Mesendoderm (in vitro differentiated cells): ENCODE results near the gene OR2F1.

Experiments used
- DNase-seq: peaks from one replicate; pipeline ENCODE4 v3.0.0; 2013
- H2AK5ac ChIP-seq: 2 replicates; pipeline ENCODE4 v1.6.1; 2013; ENCODE audit warnings: low read length, inconsistent platforms
- H2BK120ac ChIP-seq: 2 replicates; pipeline ENCODE4 v1.6.1; 2013; ENCODE audit warnings: low read depth, mild to moderate bottlenecking, low read length, moderate library complexity, mixed read lengths
- H2BK15ac ChIP-seq: replicated peaks from 2 replicates; pipeline ENCODE4 v1.6.1; 2013; ENCODE audit warnings: low read depth, mild to moderate bottlenecking, moderate library complexity
- H2BK5ac ChIP-seq: 2 replicates; pipeline ENCODE4 v1.6.1; 2013; ENCODE audit warnings: low read length, inconsistent platforms
- H3K18ac ChIP-seq: 2 replicates; pipeline ENCODE4 v1.6.1; 2013; ENCODE audit warnings: mild to moderate bottlenecking, low read length, mixed read lengths
- H3K23ac ChIP-seq: one replicate; pipeline ENCODE4 v1.6.1; 2013; ENCODE audit warnings: low read length
- H3K27ac ChIP-seq: 2 replicates; pipeline ENCODE4 v1.5.1; 2013; ENCODE audit warnings: low read depth, mild to moderate bottlenecking, inconsistent platforms, low read length, moderate library complexity
- H3K27me3 ChIP-seq: 2 replicates; pipeline ENCODE4 v1.6.1; 2013; ENCODE audit warnings: low read length, control low read depth, mild to moderate bottlenecking, inconsistent platforms; ENCODE audit not compliant: insufficient read depth, poor library complexity
- H3K36me3 ChIP-seq: 2 replicates; pipeline ENCODE4 v1.6.1; 2013; ENCODE audit warnings: low read length, inconsistent platforms; ENCODE audit not compliant: control insufficient read depth, insufficient read depth
- H3K4ac ChIP-seq: one replicate; pipeline ENCODE4 v1.6.1; 2013; ENCODE audit warnings: low read depth, mild to moderate bottlenecking, low read length, moderate library complexity
- H3K4me1 ChIP-seq: 2 replicates; pipeline ENCODE4 v1.6.1; 2013; ENCODE audit warnings: low read depth, low read length, inconsistent platforms; ENCODE audit not compliant: control insufficient read depth
- H3K4me2 ChIP-seq: 2 replicates; pipeline ENCODE4 v1.6.1; 2013; ENCODE audit warnings: low read length
- H3K4me3 ChIP-seq: 2 replicates; pipeline ENCODE4 v1.5.1; 2013; ENCODE audit warnings: mild to moderate bottlenecking, low read length
- H3K56ac ChIP-seq: one replicate; pipeline ENCODE4 v1.6.1; 2013; ENCODE audit warnings: low read length
- H3K79me1 ChIP-seq: 2 replicates; pipeline ENCODE4 v1.6.1; 2013; ENCODE audit warnings: low read length, inconsistent platforms
- H3K79me2 ChIP-seq: 2 replicates; pipeline ENCODE4 v1.6.1; 2013; ENCODE audit warnings: mild to moderate bottlenecking, low read length; ENCODE audit not compliant: control insufficient read depth, insufficient read depth
- H3K9ac ChIP-seq: 2 replicates; pipeline ENCODE4 v1.6.1; 2013; ENCODE audit warnings: low read length, inconsistent platforms
- H4K5ac ChIP-seq: one replicate; pipeline ENCODE4 v1.6.1; 2013; ENCODE audit warnings: low read length
- H4K8ac ChIP-seq: one replicate; pipeline ENCODE4 v1.6.1; 2013; ENCODE audit warnings: low read depth, mild to moderate bottlenecking, control low read depth, low read length, moderate library complexity
- WGBS: extraction: QIAGEN DNeasy Blood & Tissue Kit; methylation state at CpG from one replicate; pipeline ENCODE4 v1.1.7; 2013; ENCODE audit warnings: low lambda C conversion rate, missing lambda C conversion rate; ENCODE audit not compliant: insufficient coverage; ENCODE audit errors: extremely low coverage; 5-methylcytosine and 5-hydroxymethylcytosine counted together

Gene OR2F1

DNA sequence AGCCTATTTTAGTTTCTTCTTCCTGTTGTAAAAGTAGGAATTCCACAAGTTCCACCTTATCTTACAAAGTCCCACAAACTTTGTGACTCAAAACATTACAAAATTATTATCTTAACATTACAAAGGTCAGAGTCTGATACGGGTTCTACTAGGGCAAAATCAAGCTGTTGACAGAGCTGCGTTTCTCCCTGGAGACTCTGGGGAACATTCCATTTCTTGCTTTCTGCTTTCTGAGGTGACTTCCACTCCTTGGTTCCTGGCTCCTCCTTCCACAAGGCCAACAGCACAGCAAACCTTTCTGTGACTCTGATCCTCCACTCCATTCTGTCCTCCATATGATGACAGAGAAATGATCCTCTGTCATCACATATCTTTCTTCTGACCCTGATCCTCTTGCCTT lies 10.6 kb downstream of the OR2F1 start:
- H2AK5ac ChIP-seq: no peak overlapping the region
- H3K4me1 ChIP-seq: no peaks in the 10 kb centered on the region
- H3K79me1 ChIP-seq: no peaks in the 10 kb centered on the region
- H4K8ac ChIP-seq: no peak overlapping the region
- DNase-seq: no peak
- no peaks in the 10 kb centered on the region for H3K79me2 ChIP-seq
- no CpG with 5 or more reads among the region's 2 CpGs for WGBS
- H2BK15ac ChIP-seq: no peak overlapping the region
- no peak overlapping the region for H3K23ac ChIP-seq
- H3K56ac ChIP-seq: no peak overlapping the region
- no peak overlapping the region for H3K18ac ChIP-seq
- H3K9ac ChIP-seq: no peak overlapping the region
- H3K27ac ChIP-seq: no peak overlapping the region
- no peak overlapping the region for H3K4ac ChIP-seq
- H2BK5ac ChIP-seq: no peak overlapping the region
- H3K36me3 ChIP-seq: no peaks in the 10 kb centered on the region
- H2BK120ac ChIP-seq: no peak overlapping the region
- H3K27me3 ChIP-seq: no peaks in the 10 kb centered on the region
- no peak overlapping the region for H3K4me2 ChIP-seq
- H4K5ac ChIP-seq: no peak overlapping the region
- no peak overlapping the region for H3K4me3 ChIP-seq

DNA sequence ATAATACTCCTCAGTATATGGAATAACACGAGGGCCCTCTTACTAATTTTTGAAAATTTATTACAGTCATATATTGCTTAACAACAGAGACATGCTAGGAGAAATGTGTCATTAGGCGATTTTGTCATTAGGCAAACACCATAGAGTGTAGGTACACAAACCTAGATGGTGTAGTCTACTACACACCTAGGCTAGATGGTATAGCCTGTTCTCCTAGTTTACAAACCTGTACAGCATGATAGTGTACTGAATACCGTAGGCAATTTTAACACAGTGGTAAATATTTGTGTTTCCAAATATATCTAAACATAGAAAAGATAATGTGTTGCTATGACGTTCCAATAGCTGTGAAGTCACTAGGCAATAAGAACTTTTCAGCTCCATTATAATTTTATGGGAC lies 12.8 kb downstream of the OR2F1 start:
- Histone ChIP-seq H3K4me1 (no peaks in the 10 kb centered on the region), H4K8ac (no peak overlapping the region), H3K79me2 (no peaks in the 10 kb centered on the region), H2BK5ac (no peak overlapping the region), H2BK15ac (no peak overlapping the region), H2AK5ac (no peak overlapping the region), H3K18ac (no peak overlapping the region), H2BK120ac (no peak overlapping the region), H3K79me1 (no peaks in the 10 kb centered on the region), H3K27me3 (no peaks in the 10 kb centered on the region), H4K5ac (no peak overlapping the region), H3K4me2 (no peak overlapping the region), H3K4me3 (no peak overlapping the region), H3K36me3 (no peaks in the 10 kb centered on the region), H3K23ac (no peak overlapping the region), H3K56ac (no peak overlapping the region), H3K9ac (no peak overlapping the region), H3K4ac (no peak overlapping the region), H3K27ac (no peak overlapping the region)
- no peak for DNase-seq
- WGBS: no CpG with 5 or more reads among the region's 4 CpGs

DNA sequence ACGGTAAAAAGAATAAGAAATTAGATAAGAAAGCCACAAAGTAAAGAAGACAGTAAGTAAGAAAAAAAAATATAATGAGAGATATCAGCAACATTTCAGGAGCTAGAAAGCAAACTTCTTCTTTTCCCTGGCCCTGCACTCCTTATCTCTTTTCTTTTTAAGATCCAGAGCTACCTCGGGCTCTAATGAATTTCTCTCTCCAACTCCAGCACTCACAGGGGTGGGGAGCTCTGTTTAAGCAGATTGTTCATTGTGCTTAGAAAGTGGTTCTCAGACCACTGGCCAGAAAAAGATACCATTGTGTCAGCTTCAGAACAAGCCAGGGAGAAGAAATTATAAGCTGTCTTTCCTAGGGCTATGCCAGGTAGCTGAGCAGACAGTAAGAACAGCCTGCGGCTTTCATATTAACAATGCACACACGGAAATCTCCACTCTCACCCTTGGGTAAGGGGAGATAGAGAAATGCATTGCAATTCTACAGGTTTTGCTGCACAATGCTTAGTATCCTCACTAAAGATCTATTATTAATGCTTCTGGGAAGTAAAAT lies 19.3 kb downstream of the OR2F1 start:
- H3K27me3 ChIP-seq: no peaks in the 10 kb centered on the region
- WGBS: no CpG with 5 or more reads among the region's 4 CpGs
- no peak overlapping the region for H3K4me2 ChIP-seq
- no peak overlapping the region for H3K9ac ChIP-seq
- H3K79me2 ChIP-seq: no peaks in the 10 kb centered on the region
- no peak overlapping the region for H3K23ac ChIP-seq
- H4K5ac ChIP-seq: no peak overlapping the region
- no peak overlapping the region for H3K27ac ChIP-seq
- no peak overlapping the region for H2BK5ac ChIP-seq
- no peak overlapping the region for H4K8ac ChIP-seq
- H3K36me3 ChIP-seq: no peaks in the 10 kb centered on the region
- H2AK5ac ChIP-seq: no peak overlapping the region
- no peak overlapping the region for H2BK120ac ChIP-seq
- DNase-seq: no peak
- H3K79me1 ChIP-seq: no peaks in the 10 kb centered on the region
- H3K4me1 ChIP-seq: no peaks in the 10 kb centered on the region
- no peak overlapping the region for H3K4ac ChIP-seq
- no peak overlapping the region for H3K18ac ChIP-seq
- H2BK15ac ChIP-seq: no peak overlapping the region
- no peak overlapping the region for H3K56ac ChIP-seq
- H3K4me3 ChIP-seq: no peak overlapping the region

DNA sequence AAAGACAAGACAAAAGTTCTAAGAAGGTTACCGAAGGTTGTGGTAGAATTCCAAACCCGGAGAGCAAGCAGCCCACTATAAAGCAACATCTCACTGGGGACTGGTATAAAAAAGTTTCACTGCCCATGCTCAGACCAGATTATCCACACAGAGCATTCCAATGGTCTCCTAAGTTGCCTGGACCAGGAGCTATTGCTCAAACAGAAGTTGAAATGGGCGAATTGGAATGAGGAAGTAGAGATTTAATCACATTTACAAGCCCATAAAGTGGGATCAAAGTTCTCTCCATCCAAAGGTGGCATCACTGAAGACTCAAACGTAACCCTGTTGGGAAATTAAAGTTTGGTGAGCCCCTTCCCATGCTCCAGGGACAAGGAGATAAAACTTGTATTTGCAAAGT lies 19.8 kb downstream of the OR2F1 start:
- Histone ChIP-seq H3K36me3 (no peaks in the 10 kb centered on the region), H3K4ac (no peak overlapping the region), H3K27me3 (no peaks in the 10 kb centered on the region), H2BK15ac (no peak overlapping the region), H3K79me2 (no peaks in the 10 kb centered on the region), H4K5ac (no peak overlapping the region), H3K4me1 (no peaks in the 10 kb centered on the region), H3K18ac (no peak overlapping the region), H3K56ac (no peak overlapping the region), H3K27ac (no peak overlapping the region), H2BK5ac (no peak overlapping the region), H3K79me1 (no peaks in the 10 kb centered on the region), H3K23ac (no peak overlapping the region), H3K4me2 (no peak overlapping the region), H2BK120ac (no peak overlapping the region), H4K8ac (no peak overlapping the region), H3K4me3 (no peak overlapping the region), H3K9ac (no peak overlapping the region), H2AK5ac (no peak overlapping the region)
- WGBS: no CpG with 5 or more reads among the region's 4 CpGs
- no peak for DNase-seq

DNA sequence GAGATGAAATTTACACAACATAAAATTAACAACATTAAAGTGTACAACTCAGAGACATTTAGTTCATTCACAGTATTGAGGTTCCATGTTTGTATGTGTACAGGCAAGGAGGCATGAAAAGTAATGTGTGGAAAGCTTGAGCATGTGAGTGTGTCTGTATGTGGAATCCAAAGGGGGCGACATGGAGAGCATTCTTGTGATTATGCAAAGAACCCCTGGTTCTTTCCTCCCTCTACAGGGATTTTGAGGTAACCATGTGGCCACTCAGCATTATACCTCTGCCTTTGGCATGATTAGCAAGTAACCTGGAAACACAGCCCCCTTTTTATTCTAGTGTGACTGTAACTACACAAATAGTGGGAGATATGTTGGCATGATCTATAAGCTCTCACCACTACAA lies 21.0 kb downstream of the OR2F1 start:
- WGBS: no CpG with 5 or more reads among the region's 1 CpG
- Histone ChIP-seq H3K4me3 (no peak overlapping the region), H3K4me1 (no peaks in the 10 kb centered on the region)

DNA sequence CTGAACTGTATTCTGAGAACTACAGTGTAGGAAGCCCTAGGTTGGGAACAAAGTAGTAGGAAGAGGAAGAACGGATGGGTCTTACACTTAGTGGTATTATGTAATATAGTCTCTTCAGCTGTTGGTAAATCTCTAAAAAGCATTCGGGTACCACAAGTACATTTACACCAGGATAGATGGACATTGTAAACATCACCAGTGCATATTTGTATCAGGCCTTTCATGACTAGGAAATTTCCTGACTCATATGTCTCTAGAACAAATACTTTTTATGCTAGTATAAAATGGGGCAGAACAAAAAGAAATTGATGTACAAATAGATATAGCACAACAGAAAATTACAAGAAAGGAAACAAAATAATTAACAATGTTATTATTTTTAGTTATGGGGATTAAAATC lies 23.9 kb downstream of the OR2F1 start:
- Histone ChIP-seq H4K5ac (no peak overlapping the region), H3K79me1 (no peaks in the 10 kb centered on the region)

More for the DNA sequence above, 21.0 kb downstream of the OR2F1 start:
- Histone ChIP-seq H3K36me3 (no peaks in the 10 kb centered on the region), H3K79me2 (no peaks in the 10 kb centered on the region), H2BK5ac (no peak overlapping the region), H3K4me2 (no peak overlapping the region), H3K56ac (no peak overlapping the region), H3K23ac (no peak overlapping the region), H4K5ac (no peak overlapping the region), H3K4ac (no peak overlapping the region), H2BK15ac (no peak overlapping the region), H3K27ac (no peak overlapping the region), H3K27me3 (no peaks in the 10 kb centered on the region), H2BK120ac (no peak overlapping the region), H3K9ac (no peak overlapping the region), H4K8ac (no peak overlapping the region), H3K18ac (no peak overlapping the region), H2AK5ac (no peak overlapping the region), H3K79me1 (no peaks in the 10 kb centered on the region)
- peak; percentile 48 for DNase-seq

More for the DNA sequence above, 23.9 kb downstream of the OR2F1 start:
- Histone ChIP-seq H3K56ac (no peak overlapping the region), H3K79me2 (no peaks in the 10 kb centered on the region), H2BK5ac (no peak overlapping the region), H3K36me3 (no peaks in the 10 kb centered on the region), H3K27ac (no peak overlapping the region), H3K18ac (no peak overlapping the region), H3K4me1 (peaks cover 2% of the 10 kb centered on the region), H3K4me3 (no peak overlapping the region), H3K23ac (no peak overlapping the region), H3K9ac (no peak overlapping the region), H2AK5ac (no peak overlapping the region), H3K4ac (no peak overlapping the region), H4K8ac (no peak overlapping the region), H2BK15ac (no peak overlapping the region), H3K4me2 (no peak overlapping the region), H3K27me3 (no peaks in the 10 kb centered on the region), H2BK120ac (no peak overlapping the region)
- DNase-seq: no peak
- no CpG with 5 or more reads among the region's 2 CpGs for WGBS
